NCI-H2107 treated with DMSO at 0.1 percent for 48 hours (cell line): ENCODE results near the gene FUCA2.
"Not testable (repeated sequence)": the region's sequence is repeated elsewhere in the genome, so short reads cannot be mapped to it uniquely, and the experiment has no call there.

ENCODE experiments used
- DNase-seq: peaks from one replicate; lab custom pipeline; 2025; ENCODE audit not compliant: unreplicated experiment; lab: John Stamatoyannopoulos, UW

Gene FUCA2

GRCh38 chr6:143536866-143537691 lies 25.6 kb upstream of the FUCA2 start:
- DNase-seq = no peak

DNA sequence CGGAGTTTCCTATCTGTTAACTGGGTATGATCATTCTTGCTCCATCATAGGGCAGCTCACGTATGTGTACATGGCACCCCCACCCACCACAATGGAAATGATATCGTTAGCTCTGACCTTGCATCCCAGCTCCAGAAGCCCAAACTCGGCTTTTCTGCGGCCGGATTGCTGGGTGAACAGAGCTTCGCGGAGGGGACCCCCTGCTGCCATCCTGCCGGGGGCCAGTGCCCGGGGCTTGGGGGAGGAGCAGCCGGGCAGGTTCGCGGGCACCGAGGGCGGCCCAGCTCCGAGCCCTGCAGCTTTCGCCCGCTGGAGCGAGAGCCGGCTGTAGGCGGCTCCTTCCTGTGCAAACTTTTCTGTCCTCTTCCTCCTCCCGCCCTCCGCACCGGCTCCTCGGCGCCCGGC lies 24.9 kb upstream of the FUCA2 start:
- no peak for DNase-seq

- DNase-seq = no peak
Observed at GRCh38 chr6:143535189-143535614, 23.7 kb upstream of the FUCA2 start.

DNA sequence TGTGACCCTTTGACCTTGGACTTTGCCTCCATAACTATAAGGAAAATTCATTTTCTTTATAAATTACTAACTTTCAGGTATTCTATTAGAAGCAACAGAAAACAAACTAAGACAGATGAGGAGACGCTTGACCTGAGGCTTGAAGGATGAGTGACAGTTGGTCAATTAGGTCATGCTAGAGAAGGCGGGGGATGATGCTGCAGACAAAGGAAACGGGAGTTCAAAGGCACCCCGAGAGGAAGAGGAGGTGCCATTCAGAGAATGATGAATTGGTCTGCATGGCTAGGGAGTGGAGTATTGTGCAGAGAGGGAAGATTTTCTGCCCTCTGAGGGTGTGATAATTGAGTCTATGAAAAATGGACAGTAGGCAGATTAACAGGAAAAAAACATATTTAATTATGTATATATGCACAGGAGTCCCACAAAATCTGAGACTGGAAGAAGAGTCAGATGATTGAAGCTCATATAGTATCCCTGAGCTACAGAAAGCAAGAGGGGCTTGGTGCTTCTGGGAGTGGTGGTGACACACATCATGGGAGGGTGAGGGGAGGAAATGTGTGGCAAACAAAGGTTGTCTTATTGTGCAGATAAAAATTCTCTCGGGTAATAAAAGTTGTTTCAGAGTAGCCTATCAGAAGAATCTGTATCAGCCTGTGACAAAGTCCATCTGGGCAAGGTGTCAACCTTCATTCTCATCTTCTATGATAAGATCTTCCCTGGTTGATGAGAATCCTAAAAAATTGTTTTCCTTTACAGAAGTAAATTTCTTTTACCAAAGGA lies 20.4 kb upstream of the FUCA2 start:
- DNase-seq = no peak

- no peak for DNase-seq
Observed at GRCh38 chr6:143529095-143529494, 17.6 kb upstream of the FUCA2 start.

DNA sequence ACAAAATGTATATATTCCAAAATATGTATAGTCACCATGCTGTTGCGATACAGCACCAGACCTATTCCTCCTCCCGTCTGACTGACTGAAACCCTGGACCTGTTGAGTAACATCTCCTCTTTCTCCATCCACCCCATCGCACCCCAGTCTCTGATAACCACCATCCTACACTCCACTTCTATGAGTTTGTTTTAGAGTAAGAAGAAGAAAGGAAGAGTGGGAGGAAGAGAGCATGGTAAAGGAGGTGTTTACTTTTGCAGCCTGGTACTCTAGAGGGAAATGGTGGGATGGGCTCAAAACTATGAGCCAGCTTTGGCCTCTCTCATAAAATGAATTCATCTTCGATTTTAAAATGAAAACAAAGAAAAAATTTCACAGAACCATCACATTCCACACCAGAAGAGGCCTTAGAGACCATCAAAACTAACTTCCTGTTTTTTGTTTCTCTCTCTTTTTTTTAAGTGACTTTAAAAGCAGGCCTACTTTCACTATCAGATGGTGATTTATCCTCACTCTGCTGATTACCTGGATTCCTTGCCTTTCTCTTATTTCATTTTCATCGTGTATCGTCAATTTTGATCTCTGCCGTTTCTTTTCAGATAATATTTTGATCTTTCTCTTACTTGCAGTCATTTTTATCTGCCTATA lies 16.8 kb upstream of the FUCA2 start:
- no peak for DNase-seq

GRCh38 chr6:143527677-143528076 lies 16.2 kb upstream of the FUCA2 start:
- no peak for DNase-seq

DNA sequence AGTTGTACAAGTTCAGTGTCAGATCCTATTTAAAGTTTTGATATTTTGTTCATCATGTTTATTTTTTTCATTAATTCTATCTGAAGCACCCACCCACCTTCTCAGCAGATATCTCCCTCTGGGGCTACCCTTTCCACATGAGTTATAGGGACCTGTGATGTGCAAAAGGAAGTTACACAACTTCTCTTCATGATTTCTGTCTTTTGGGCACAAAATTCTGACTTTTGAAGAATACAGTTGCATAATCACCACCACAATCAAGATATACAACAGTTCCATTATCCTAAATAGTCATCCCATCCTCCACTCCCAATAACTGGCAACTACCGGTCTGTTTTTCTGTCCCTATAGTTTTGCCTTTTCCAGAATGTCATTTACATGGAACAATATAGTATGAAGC lies 13.8 kb upstream of the FUCA2 start:
- DNase-seq = no peak

- no peak for DNase-seq
Observed at GRCh38 chr6:143522039-143522600, 10.6 kb upstream of the FUCA2 start.

DNA sequence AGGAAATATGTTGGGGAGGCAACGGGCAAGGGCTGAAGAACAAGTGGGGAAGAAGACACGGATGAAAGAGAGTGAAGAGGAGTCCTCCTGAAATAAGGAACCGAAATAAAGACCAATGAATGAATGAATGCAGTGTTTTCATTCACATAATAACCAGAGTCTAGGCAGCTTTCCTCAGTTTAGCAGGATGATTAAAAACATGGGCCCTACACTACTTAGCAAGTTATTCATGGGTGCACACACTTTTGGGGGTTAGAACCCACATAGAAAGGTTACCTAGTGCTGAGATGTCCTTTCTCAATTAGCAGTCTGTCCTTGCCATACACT lies 5.9 kb upstream of the FUCA2 start:
- no peak for DNase-seq

DNA sequence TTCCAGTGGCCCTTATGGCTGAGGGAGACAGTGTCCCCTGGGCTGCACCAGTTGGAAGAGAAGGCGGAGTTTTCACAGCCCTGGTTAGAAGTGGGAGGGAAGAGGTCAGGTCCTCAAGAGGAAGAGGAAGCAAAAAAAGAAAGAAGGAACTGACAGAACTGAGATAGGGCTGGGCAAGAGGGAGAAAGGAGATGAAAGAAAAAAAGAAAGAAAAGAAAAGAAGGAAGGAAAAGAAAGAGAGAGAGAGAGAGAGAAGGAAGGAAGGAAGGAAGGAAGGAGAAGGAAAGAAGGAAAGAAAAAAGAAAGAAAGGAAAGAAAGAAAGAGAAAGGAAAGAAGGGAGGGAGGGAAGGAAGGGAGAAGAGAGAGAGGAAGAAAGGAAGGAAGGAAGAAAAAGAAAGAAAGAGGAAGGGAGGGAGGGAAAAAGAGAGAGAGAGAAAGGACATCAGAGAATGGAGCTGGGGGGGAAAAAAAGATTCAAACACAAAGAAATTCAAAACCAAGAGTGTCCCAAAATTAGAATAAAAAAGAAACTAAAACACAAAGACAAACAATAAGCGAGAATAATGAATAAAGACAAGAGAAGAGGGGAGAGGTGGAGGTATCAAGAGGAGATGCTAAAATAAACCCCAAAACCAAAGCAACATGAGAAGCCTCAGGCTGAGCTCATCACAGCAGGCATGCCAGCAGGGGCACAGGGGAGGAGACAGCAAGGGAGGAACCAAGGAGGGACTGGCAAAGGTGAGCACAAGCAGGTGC lies 5.3 kb upstream of the FUCA2 start:
- peak; percentile 49 for DNase-seq

GRCh38 chr6:143515766-143516355 lies 4.3 kb upstream of the FUCA2 start:
- no peak for DNase-seq

GRCh38 chr6:143515061-143515760 lies 3.7 kb upstream of the FUCA2 start:
- DNase-seq = no peak

DNA sequence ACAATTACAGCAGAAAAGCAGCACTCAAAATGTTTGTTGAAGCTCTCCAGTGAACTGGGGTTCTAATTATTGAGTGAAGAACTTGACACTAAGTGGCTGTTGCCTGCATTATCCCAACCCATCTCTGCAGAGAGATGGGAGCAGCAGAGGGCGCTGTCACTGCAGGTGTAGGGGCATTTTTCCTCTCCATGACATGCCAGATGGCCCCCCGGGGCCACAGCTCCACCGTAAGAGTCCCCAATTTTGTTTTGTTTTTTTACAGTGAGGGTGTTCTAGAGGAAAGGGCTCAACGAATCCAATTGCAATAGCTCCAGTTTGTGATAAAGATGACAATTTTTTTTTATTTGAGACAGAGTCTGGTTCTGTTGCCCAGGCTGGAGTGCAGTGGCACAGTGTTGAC lies 1.9 kb upstream of the FUCA2 start:
- DNase-seq = no peak

GRCh38 chr6:143510326-143510725 lies 1.2 kb downstream of the FUCA2 start:
- not testable (repeated sequence) for DNase-seq

DNA sequence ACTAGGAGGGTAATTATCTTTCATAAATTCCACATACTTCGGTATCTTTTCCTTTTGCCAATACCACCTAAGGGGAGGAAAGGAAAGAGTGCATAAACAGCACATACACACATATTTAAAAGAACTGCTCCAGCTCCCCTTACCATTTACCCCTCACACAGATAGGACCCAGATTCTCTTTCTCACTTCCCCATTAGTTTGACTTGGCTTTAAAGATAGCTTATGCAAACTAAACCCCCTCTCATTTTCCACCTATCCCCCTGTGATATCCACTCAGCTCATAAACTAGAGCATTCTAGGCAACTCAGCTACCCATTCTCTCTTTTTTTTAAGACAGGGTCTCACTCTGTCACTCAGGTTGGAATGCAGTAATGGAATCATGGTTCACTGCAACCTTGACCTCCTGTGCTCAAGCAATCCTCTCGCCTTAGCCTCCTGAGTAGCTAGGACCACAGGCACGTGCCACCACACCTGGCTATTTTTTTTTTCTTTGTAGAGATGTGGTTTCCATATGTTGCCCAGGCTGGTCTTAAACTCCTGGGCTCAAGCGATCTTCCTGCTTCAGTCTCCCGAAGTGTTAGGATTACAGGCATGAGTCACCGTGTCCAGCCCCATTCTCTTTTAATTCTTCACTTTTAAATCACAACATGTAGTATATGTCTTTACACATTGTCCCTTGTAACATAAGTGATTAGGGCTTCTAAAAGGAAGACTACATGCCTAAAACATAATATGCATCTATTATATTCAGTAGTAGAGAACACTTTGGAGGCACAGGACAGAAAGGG lies 4.0 kb downstream of the FUCA2 start:
- DNase-seq = no peak

- DNase-seq = no peak
Observed at GRCh38 chr6:143506620-143507019, 4.9 kb downstream of the FUCA2 start.

GRCh38 chr6:143506199-143506598 lies 5.3 kb downstream of the FUCA2 start:
- no peak for DNase-seq

- DNase-seq = no peak
Observed at GRCh38 chr6:143505537-143505936, 6.0 kb downstream of the FUCA2 start.
